MM.1S (cell line): ENCODE data around the gene SLC22A2.

Source experiments
- EZH2phosphoT487 ChIP-seq: fragments of 300-600 bp; sonication (generic); IDR thresholded peaks from 2 replicates; pipeline ENCODE4 v1.6.1; 2018; ENCODE audit warnings: antibody characterized with exemption, low read length
- TF ChIP-seq, protein P1 (sequence below): fragments of 300-600 bp; sonication (generic); IDR thresholded peaks from 2 replicates; pipeline ENCODE4 v1.5.1; 2016; ENCODE audit warnings: antibody characterized with exemption, low read length, mixed read lengths

DNA sequence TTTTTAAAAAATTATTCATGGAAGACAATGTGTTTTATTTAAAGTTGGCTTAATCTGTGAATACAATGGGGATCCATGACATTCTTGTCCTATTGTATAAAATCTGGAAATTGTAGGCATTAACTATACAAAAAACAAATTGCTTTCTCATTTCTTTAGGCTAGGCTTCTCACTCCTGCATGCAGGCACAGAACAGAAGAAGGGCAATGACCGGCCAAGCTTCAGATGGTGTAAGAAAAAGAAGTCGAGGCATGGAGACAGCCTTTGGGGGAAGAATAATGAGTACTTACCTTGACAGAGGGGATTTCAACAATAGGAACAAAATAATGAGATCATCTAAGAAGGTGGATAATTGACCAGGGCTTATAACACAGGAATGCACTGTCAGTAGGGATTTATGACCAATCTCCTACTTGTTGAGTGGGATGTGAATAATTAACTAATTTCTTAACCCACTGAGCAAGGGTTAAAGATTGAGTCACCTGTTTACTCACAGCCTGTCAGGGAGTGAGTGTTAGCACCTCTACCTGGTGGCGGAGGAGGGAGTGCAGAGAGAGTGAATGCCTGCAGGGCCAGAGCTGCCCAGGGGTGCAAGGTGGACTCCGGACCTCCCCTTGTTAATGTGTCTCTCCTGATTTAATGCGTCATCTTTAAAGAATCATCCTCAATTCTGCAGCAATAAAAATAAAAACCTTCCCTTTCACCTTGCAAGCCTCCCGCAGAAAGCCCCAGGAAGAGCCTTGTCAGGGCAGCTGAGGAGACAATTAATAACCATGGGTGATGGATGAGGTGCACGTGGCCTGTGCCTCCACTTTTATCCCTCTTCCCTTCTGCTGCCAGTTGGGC, 3.9 kb downstream of the SLC22A2 start:
- TF ChIP-seq, protein P1, sequence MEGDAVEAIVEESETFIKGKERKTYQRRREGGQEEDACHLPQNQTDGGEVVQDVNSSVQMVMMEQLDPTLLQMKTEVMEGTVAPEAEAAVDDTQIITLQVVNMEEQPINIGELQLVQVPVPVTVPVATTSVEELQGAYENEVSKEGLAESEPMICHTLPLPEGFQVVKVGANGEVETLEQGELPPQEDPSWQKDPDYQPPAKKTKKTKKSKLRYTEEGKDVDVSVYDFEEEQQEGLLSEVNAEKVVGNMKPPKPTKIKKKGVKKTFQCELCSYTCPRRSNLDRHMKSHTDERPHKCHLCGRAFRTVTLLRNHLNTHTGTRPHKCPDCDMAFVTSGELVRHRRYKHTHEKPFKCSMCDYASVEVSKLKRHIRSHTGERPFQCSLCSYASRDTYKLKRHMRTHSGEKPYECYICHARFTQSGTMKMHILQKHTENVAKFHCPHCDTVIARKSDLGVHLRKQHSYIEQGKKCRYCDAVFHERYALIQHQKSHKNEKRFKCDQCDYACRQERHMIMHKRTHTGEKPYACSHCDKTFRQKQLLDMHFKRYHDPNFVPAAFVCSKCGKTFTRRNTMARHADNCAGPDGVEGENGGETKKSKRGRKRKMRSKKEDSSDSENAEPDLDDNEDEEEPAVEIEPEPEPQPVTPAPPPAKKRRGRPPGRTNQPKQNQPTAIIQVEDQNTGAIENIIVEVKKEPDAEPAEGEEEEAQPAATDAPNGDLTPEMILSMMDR = no peak
- no peak for TF ChIP-seq EZH2phosphoT487
